ENCODE data around the gene CSTF2. TPM values are rescaled to one million over a fixed set of nuclear protein-coding genes. Genes with fewer than 3 reads are reported as not detected.

Gene CSTF2
- total and polyA plus RNA-seq, 2 of the 4 experiments (the other 2 are of a cell fraction): 22.8 to 30.3 TPM

GRCh38 chrX:100829730-100830129 is 9.5 kb downstream of the CSTF2 start:
- H4K8ac ChIP-seq (ENCODE audit: low read depth in 2 of 2, low read length in 2 of 2): peak overlapping the region in 1 of 2 experiments; percentile 35; a peak in 1 of 4 replicates

More at GRCh38 chrX:100829730-100830129, 9.5 kb downstream of the CSTF2 start:
- no TSS peak for BruUV-seq (replicated peaks)
- peak overlapping the region; percentile 74; the same call in 1 of the 2 replicates for H3K18ac ChIP-seq (ENCODE audit: low read depth, low read length)
- H3K9ac ChIP-seq (ENCODE audit: low read depth, low read length): no peak overlapping the region; the same call in 1 of the 2 replicates
- no peak overlapping the region for H2BK120ac ChIP-seq (ENCODE audit: low read depth, low read length)
- ChIA-PET POLR2A (ENCODE audit: unreplicated experiment) (no interaction called here), CTCF (interaction anchor here (1.0 kb wide), 1 partner anchor 457 kb away, joined by 3 read pairs; no protein-coding TSS in a partner anchor)
- H2BK5ac ChIP-seq (ENCODE audit: low read depth, low read length, poor library complexity, severe bottlenecking): peak overlapping the region; percentile 65
- H3K23ac ChIP-seq (ENCODE audit: low read depth, low read length): no peak overlapping the region
- TF ChIP-seq MXI1 (IDR thresholded peaks at IDR 0.05; ENCODE audit: borderline replicate concordance, low read depth, low read length) (no peak), CEBPB (IDR thresholded peaks at IDR 0.05; ENCODE audit: low read depth, low read length) (peak; percentile 80), CTCF (conservative IDR thresholded peaks at IDR 0.05; ENCODE audit: low read depth, low read length) (peak; percentile 29), RCOR1 (IDR thresholded peaks at IDR 0.05; ENCODE audit: insufficient replicate concordance, low read length) (no peak), RAD21 (IDR thresholded peaks at IDR 0.05; ENCODE audit: low read length) (peak; percentile 37)
- intact Hi-C loops (cut with micrococcal nuclease): no loop called here
- H4K20me1 ChIP-seq (ENCODE audit: insufficient read depth, low read length): no peaks in the 10 kb centered on the region
- no peak overlapping the region for H3K27ac ChIP-seq (ENCODE audit: insufficient read depth, low read length)
- H2BK20ac ChIP-seq (ENCODE audit: low read depth, low read length): no peak overlapping the region
- no peak overlapping the region for H2AK9ac ChIP-seq (replicated peaks; ENCODE audit: low read depth, low read length, poor library complexity)
- no peaks in the 10 kb centered on the region; the same call in 1 of the 2 replicates for H3K27me3 ChIP-seq (ENCODE audit: control insufficient read depth, insufficient read depth, low read length)
- no peak overlapping the region for H2BK15ac ChIP-seq (ENCODE audit: low read depth, low read length)
- H3K56ac ChIP-seq (ENCODE audit: extremely low read depth, insufficient read depth, low read length): no peak overlapping the region
- no peaks in the 10 kb centered on the region for H3K4me1 ChIP-seq (ENCODE audit: control insufficient read depth, insufficient read depth, low read length)
- no peak overlapping the region for H2AFZ ChIP-seq (replicated peaks; ENCODE audit: low read length, poor library complexity)
- no peak overlapping the region for H3K4me2 ChIP-seq (ENCODE audit: low read depth, low read length)
- no CpG with 5 or more reads among the region's 2 CpGs for WGBS, 2 experiments (ENCODE audit: extremely low coverage in 2 of 2, insufficient read length in 1 of 2)
- peak; percentile 77 for DNase-seq
- no peak overlapping the region for H3K14ac ChIP-seq (replicated peaks; ENCODE audit: low read depth, low read length)
- no peak overlapping the region for H3K4ac ChIP-seq (ENCODE audit: low read depth, low read length)
- H4K5ac ChIP-seq (ENCODE audit: low read depth, low read length): no peak overlapping the region; the same call in 1 of the 2 replicates
- dilution Hi-C loops (cut with HindIII; ENCODE audit: low sequenced_read_pairs, unreplicated experiment): no loop called here
- in situ Hi-C loops (cut with MboI; ENCODE audit: low sequenced_read_pairs): no loop called here
- H2AK5ac ChIP-seq (ENCODE audit: low read depth, low read length): no peak overlapping the region
- peaks cover 7% of the 10 kb centered on the region for H3K36me3 ChIP-seq (ENCODE audit: control insufficient read depth, insufficient read depth, low read length)
- no peaks in the 10 kb centered on the region for H3K9me3 ChIP-seq (ENCODE audit: control insufficient read depth, insufficient read depth, low read length)
- H3K79me1 ChIP-seq (ENCODE audit: low read depth in 1 of 2, low read length in 2 of 2): no peaks in the 10 kb centered on the region
- H4K91ac ChIP-seq (ENCODE audit: insufficient read depth, low read depth, low read length): no peak overlapping the region
- H3K9me1 ChIP-seq (ENCODE audit: insufficient read depth, low read length): no peaks in the 10 kb centered on the region
- ATAC-seq (ENCODE audit: low read depth): no peak
- H3K4me3 ChIP-seq (ENCODE audit: insufficient read depth, low read depth, low read length): no peak overlapping the region
